GM12875 (cell line): ENCODE results near the gene SGK1.

Source experiments
- H3K4me3 ChIP-seq: one replicate; pipeline ENCODE4 v1.5.1; 2011; ENCODE audit warnings: low read depth, low read length, control low read depth
- CTCF ChIP-seq: IDR thresholded peaks from 2 replicates; pipeline ENCODE4 v1.5.1; 2011; ENCODE audit warnings: low read depth, mild to moderate bottlenecking, control low read depth, inconsistent platforms, low read length, moderate library complexity, borderline replicate concordance; ENCODE audit not compliant: insufficient read depth

The SGK1 gene

GRCh38 chr6:134352786-134353480 is 35.0 kb upstream of the SGK1 start:
- no peak overlapping the region for H3K4me3 ChIP-seq
- TF ChIP-seq CTCF, result no peak

GRCh38 chr6:134351615-134352474 is 33.9 kb upstream of the SGK1 start:
- TF ChIP-seq CTCF, result no peak
- H3K4me3 ChIP-seq, result no peak overlapping the region

- no peak for TF ChIP-seq CTCF
- no peak overlapping the region for H3K4me3 ChIP-seq
These were observed 30.2 kb upstream of the SGK1 start for GRCh38 chr6:134347885-134348805.

GRCh38 chr6:134346932-134347545 is 29.1 kb upstream of the SGK1 start:
- H3K4me3 ChIP-seq, result no peak overlapping the region
- TF ChIP-seq CTCF, result no peak

- no peak overlapping the region for H3K4me3 ChIP-seq
- TF ChIP-seq CTCF, result no peak
These were observed 27.9 kb upstream of the SGK1 start for GRCh38 chr6:134345789-134346188.

GRCh38 chr6:134343066-134343465 is 25.2 kb upstream of the SGK1 start:
- TF ChIP-seq CTCF, result no peak
- no peak overlapping the region for H3K4me3 ChIP-seq
